Chondrocyte (in vitro differentiated cells): ENCODE results near the gene PADI4. TPM values are rescaled to one million over a fixed set of nuclear protein-coding genes. Genes with fewer than 3 reads are reported as not detected.

Experiments used
- DNase-seq: peaks from one replicate; pipeline ENCODE4 v3.0.0; 2021; ENCODE audit warnings: mixed read lengths, low spot score
- H3K27ac Mint-ChIP-seq: one replicate; pipeline ENCODE4 v1.8.0; 2021; ENCODE audit warnings: mild to moderate bottlenecking, moderate library complexity, mixed read lengths; ENCODE audit not compliant: unreplicated experiment
- H3K27me3 Mint-ChIP-seq: 2 replicates; pipeline ENCODE4 v1.8.0; 2021; ENCODE audit warnings: low read depth, mixed read lengths
- H3K36me3 Mint-ChIP-seq: 2 replicates; pipeline ENCODE4 v1.8.0; 2021; ENCODE audit warnings: low read depth, mixed read lengths
- H3K4me1 Mint-ChIP-seq: 2 replicates; pipeline ENCODE4 v1.8.0; 2021; ENCODE audit warnings: low read depth, mild to moderate bottlenecking, mixed read lengths
- H3K4me3 Mint-ChIP-seq: one replicate; pipeline ENCODE4 v1.8.0; 2021; ENCODE audit warnings: mild to moderate bottlenecking, moderate library complexity, mixed read lengths; ENCODE audit not compliant: unreplicated experiment
- H3K9me3 Mint-ChIP-seq: 2 replicates; pipeline ENCODE4 v1.8.0; 2021; ENCODE audit warnings: low read depth, mixed read lengths
- total RNA-seq: library from RNA; stranded (reverse); gene quantifications from 3 replicates; pipeline ENCODE4 v1.2.1, GENCODE V29; 2021
- TF ChIP-seq, protein P1 (sequence below): fragments of 200-600 bp; sonication (generic); IDR thresholded peaks from 2 replicates; pipeline ENCODE4 v1.5.0; 2021; ENCODE audit warnings: antibody characterized with exemption, mild to moderate bottlenecking, moderate library complexity

PADI4 gene
- total RNA-seq, 1 donor from 2014 or later: not detected

DNA sequence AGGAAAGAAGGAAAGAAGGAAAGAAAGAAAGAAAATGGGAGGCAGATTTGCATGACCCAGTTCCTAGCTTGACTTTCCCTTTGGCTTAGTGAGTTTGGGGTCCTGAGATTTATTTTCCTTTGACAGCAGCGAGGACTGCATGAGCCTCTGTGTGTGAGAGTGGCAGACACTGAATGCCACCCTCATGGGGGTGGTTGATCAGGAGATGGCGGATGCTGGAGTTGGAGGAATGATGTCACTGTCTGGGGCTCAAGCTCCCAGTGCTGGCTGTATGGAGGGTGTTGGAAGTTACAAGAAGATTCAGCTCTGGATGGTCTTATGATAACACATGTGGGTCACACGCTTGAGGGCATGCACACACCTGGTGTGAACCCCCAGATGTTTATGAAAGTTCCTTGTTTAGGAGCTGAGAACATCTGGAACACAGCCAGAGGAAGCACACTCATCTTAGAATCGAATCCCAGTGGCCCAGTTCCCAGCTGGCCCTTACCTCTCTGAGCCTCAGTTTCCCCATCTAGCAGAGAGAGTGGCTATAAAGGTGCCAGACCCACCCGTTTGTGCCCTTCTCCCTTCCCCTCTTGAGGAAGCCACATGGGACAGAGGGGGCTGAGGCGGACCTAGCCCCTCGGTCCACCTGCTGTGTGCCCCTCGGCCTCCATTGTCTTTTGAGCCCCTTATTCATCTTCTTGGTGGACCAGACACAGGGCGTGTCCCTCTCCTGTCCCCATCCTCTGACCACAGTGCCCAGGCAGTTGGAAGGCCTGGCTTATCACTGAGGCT is 5.7 kb downstream of the PADI4 start:
- no peak overlapping the region for H3K4me3 Mint-ChIP-seq
- H3K27ac Mint-ChIP-seq: no peak overlapping the region
- H3K36me3 Mint-ChIP-seq: no peaks in the 10 kb centered on the region
- H3K4me1 Mint-ChIP-seq: peaks cover 29% of the 10 kb centered on the region
- H3K27me3 Mint-ChIP-seq: no peaks in the 10 kb centered on the region
- no peaks in the 10 kb centered on the region for H3K9me3 Mint-ChIP-seq
- TF ChIP-seq, protein P1, sequence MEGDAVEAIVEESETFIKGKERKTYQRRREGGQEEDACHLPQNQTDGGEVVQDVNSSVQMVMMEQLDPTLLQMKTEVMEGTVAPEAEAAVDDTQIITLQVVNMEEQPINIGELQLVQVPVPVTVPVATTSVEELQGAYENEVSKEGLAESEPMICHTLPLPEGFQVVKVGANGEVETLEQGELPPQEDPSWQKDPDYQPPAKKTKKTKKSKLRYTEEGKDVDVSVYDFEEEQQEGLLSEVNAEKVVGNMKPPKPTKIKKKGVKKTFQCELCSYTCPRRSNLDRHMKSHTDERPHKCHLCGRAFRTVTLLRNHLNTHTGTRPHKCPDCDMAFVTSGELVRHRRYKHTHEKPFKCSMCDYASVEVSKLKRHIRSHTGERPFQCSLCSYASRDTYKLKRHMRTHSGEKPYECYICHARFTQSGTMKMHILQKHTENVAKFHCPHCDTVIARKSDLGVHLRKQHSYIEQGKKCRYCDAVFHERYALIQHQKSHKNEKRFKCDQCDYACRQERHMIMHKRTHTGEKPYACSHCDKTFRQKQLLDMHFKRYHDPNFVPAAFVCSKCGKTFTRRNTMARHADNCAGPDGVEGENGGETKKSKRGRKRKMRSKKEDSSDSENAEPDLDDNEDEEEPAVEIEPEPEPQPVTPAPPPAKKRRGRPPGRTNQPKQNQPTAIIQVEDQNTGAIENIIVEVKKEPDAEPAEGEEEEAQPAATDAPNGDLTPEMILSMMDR: no peak
- DNase-seq: peak; percentile 37

DNA sequence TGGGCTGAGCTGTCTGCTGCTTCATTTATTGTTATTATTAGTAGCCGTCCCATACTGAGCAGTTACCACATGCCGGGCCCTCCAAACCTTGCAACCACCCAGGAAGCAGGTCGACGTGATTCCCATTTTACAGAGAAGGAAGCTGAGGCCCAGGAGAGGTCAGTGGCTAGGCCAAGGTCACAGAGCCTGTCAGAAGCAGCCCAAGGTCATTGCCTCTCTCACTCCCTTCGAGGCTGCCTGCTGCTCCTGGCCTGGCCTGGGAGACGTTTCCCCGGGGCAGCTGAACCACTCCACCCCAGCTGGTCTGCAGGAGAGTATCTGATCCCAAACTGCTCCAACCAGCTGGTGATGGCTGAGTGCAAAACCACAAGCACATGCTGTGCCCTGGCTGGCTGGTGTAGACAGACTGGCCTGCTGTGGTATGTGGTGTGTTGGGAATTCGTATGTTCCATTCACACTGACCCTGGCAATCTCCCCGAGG is 6.5 kb downstream of the PADI4 start:
- H3K27me3 Mint-ChIP-seq: no peaks in the 10 kb centered on the region
- no peaks in the 10 kb centered on the region for H3K36me3 Mint-ChIP-seq
- DNase-seq: peak; percentile 75
- H3K4me1 Mint-ChIP-seq: peaks cover 26% of the 10 kb centered on the region
- no peak overlapping the region for H3K27ac Mint-ChIP-seq
- TF ChIP-seq, protein P1: no peak
- H3K9me3 Mint-ChIP-seq: peaks cover 5% of the 10 kb centered on the region
- no peak overlapping the region for H3K4me3 Mint-ChIP-seq

DNA sequence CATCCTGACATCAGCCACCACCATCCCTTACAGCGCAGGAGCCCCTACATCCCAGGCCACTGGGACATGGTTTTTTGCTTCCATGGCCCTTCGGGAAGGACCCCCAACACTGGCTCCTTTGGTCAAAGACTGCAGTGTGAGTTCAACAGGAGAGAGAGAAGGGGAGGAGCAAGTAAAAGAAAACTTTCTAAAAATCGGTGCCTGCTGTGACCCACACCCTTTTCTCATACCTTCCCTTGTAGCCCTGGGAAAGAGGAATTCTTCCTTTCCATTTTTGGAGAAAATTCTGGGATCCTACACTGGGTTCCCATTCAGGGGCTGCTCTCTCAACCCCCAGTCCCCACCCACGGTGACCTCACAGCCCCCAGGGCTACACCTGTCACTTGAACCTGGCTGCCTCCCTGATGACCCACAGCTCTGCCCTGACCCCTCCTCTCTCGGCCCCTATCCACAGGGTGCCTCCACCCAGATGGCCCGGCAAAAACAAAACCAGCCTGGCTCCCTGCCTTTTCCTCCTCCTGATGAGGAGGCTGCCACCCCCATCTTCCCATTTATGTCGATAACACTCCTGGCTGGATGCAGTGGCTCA is 7.6 kb downstream of the PADI4 start:
- TF ChIP-seq, protein P1: no peak
- H3K27ac Mint-ChIP-seq: no peak overlapping the region
- H3K9me3 Mint-ChIP-seq: peaks cover 8% of the 10 kb centered on the region
- no peak overlapping the region for H3K4me3 Mint-ChIP-seq
- H3K27me3 Mint-ChIP-seq: no peaks in the 10 kb centered on the region
- no peaks in the 10 kb centered on the region for H3K36me3 Mint-ChIP-seq
- DNase-seq: no peak
- peaks cover 25% of the 10 kb centered on the region for H3K4me1 Mint-ChIP-seq

DNA sequence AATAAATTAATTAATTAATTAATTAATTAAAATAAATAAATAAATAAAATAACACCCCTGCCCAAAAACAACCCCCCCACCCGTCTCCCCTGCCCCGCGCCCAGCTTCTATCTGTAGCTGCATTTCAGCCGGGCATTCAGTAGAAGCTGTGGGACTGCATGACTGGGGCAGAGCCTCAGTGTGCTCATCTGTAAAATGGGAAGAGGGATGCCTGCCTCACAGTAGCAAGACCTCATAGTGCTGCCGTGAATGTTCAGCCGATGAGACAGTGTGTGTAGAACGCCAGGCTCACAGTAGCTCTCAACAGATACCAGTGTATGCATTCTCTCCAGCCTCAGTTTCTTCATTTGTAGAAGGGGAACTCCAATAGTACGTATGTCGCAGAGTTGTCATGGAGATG is 8.7 kb downstream of the PADI4 start:
- TF ChIP-seq, protein P1: no peak
- no peaks in the 10 kb centered on the region for H3K36me3 Mint-ChIP-seq
- H3K9me3 Mint-ChIP-seq: peaks cover 9% of the 10 kb centered on the region
- H3K27me3 Mint-ChIP-seq: no peaks in the 10 kb centered on the region
- no peak overlapping the region for H3K4me3 Mint-ChIP-seq
- peaks cover 25% of the 10 kb centered on the region for H3K4me1 Mint-ChIP-seq
- DNase-seq: no peak
- no peak overlapping the region for H3K27ac Mint-ChIP-seq

DNA sequence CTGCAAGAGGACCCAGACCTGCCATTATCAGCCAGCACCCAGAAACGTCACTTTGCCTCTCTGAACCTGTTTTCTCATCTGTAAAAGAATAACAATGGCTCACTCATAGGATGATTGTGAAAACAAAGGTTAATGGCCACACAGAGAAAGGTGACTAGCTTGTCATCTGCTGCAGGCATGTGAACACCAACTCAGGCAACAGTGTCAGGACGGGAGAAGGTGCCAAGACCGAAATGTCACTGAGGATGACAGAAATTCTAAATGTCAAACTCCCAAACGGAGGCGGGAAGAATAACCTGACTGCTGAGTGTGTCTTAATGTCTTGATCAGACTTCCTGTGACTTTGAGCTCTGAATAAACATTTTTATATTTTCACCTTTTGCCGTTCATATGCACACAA is 10.3 kb downstream of the PADI4 start:
- Mint-ChIP-seq H3K36me3 (no peaks in the 10 kb centered on the region), H3K27ac (no peak overlapping the region), H3K27me3 (no peaks in the 10 kb centered on the region), H3K4me1 (peaks cover 25% of the 10 kb centered on the region), H3K9me3 (peaks cover 14% of the 10 kb centered on the region), H3K4me3 (no peak overlapping the region)
- DNase-seq: no peak
- TF ChIP-seq, protein P1: no peak
